Activated T-cell treated with anti-CD3 and anti-CD28 coated beads, Interleukin-2, amount 50 U/mL, for 1 hour (primary cell): ENCODE data around the gene RD3L.
"Not testable (repeated sequence)": the region's sequence is repeated elsewhere in the genome, so short reads cannot be mapped to it uniquely, and the experiment has no call there.

ENCODE experiments used
- DNase-seq: peaks from one replicate; pipeline ENCODE4 v3.0.0-alpha.2; 2020

RD3L gene

DNA sequence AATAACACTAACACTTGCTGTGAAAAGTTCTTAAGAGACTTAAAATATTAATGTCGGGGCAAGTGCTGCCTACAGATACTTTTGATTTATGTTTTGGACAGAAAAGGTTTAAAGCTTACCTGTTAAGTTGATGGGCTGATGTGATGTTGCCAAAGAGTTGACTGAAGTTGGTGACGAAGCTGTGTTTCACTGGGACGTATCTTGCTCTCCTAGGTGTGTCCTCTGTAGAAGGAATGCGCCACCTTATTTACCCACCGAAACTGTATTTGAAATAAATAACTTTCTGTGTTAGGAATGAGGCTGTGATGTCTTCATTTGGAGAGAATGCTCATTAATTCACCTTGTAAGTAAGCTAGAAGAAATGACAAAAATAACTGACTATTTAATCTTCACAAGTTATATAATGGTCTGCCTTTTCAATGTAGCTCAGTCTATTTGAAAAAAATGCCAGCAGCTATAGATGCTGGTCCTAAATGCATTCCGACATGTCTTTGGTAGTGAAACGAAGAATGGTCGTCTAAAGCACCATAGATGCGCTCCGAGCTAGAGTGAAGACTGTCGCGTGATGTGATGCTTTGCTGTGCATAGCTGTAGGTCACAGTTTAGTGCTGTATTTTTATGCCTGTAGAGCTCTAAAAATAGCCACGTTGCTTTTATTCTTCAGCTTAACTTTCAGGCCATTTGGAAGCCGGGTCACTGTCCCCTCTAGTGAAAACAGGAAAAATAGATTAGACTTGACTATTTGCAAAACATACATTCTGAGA lies at the start of gene RD3L:
Gene RD3L, minus strand, starts transcription at position 557 of the 764 bp plus-strand sequence. CDS start 834 bp downstream, outside the sequence.
- no peak for DNase-seq

DNA sequence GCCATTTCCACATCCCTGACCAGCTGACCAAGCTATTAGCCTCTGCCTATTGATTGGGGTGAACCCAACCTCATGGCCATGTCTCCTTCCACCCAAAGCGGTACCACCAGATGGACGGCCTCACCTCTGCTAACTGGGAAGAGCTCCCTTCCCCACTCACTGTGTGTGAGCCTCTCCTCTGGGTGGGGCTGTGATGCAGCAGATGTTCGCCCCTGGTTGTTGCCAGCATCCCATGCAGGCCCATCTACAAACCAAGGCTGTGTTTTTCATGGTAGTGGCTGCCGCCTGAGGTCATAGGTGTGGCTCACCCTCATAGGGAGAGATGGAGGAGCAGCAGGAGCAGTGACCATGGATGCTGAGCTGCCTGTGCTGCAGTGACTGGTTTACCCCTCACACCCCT lies 47.6 kb upstream of the RD3L start:
- no peak for DNase-seq

DNA sequence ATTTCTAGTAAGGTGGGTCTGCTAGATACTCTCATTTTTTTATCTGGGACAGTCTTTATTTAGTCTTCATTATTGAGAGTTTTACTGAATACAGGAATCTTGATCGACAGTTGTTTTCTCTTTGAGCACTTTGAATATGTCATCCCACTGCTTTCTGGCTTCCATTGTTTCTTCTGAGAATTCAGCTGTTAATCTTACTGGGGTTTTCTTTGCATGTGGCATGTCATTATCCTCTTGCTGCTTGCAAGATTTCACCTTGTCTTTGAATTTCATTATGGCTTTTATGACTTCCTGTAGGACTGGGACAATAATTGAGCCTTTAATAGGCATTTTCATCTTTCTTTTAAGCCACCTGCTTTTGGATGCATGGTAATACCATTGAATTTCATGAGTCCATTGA lies 46.7 kb upstream of the RD3L start:
- DNase-seq, result no peak

DNA sequence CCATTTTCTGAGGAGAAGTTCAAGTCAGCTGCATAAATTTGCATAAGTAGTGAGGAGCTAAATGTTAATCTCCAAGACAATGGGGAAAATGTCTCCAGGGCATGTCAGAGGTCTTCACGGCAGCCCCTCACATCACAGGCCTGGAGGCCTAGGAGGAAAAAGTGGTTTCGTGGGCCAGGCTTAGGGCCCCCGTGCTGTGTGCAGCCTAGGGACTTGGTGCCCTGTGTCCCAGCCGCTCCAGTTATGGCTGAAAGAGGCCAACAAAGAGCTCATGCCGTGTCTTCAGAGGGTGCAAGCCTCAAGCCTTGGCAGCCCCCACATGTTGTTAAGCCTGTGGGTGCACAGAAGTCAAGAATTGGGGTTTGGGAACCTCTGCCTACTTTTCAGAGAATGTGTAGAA lies 41.9 kb upstream of the RD3L start:
- no peak for DNase-seq

DNA sequence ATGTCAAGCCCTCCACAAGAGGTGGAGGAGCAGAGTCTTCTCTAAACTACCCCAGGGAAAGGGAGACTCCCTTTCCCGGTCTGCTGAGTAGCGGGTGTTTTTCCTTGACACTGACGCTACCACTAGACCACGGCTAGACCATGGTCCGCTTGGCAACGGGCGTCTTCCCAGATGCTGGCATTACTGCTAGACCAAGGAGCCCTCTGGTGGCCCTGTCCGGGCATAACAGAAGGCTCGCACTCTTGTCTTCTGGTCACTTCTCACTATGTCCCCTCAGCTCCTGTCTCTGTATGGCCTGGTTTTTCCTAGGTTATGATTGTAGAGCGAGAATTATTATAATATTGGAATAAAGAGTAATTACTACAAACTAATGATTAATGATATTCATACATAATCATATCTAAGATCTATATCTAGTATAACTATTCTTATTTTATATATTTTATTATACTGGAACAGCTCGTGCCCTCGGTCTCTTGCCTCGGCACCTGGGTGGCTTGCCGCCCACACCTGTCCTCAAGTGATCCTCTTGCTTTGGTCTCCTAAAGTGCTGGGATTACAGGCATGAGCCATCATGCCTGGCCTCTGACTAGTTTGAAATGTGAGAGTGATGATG lies 38.4 kb upstream of the RD3L start:
- DNase-seq, result not testable (repeated sequence)

DNA sequence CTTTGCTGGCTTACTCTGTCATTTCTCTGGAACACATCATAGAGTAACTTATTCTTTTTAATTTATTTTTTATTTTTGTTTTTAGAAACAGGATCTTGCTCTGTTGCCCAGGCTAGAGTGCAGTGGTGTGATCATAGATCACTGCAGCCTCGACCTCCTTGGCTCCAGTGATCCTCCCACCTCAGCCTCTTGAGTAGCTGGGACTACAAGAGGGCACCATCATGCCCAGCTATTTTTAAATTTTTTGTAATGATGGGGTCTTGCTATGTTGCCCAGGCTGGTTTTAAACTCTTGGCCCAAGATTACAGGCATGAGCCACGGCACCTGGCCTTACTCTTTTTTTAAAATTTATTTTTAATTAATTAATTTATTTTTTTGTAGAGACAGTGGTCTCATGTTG lies 32.2 kb upstream of the RD3L start:
- no peak for DNase-seq

DNA sequence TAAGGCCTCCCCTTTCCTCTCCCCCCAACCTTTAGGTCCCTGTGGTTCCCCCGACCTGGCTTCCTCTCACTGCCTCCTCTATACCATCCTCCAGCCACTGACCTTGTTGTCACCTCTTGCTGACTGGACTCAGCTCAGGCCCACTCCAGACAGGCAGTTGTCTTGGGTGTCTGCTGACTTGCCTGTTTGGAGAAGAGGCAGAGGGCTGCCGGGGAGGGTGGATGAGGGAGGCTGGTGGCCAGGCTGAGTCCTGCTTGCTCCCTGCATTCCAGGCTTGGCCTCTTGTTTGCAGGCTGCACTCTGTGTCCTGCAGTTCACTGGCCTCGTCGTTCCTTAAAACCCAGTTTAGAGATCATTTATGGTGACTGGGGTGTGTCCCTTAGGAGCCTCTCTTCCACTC lies 31.0 kb upstream of the RD3L start:
- no peak for DNase-seq

DNA sequence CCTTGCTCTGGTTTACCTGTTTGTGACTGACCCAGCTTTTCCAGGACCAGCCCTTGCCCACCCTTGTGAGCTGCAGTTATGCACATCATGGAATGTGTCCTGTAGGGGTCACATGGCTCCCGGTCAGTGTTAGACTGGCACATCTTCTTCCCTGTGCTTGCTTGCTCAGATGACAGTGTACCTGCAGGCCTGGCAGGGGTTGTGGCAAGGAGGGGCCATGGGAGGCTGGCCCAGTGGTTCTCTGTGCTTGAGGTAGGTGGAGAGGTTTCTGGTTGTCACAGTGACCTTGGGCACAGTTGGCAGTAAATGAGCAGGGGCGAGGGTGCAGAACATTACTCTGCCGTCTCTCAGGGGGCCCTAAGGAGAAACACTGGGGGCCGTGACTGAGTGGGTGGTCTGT lies 27.6 kb upstream of the RD3L start:
- DNase-seq, result no peak

DNA sequence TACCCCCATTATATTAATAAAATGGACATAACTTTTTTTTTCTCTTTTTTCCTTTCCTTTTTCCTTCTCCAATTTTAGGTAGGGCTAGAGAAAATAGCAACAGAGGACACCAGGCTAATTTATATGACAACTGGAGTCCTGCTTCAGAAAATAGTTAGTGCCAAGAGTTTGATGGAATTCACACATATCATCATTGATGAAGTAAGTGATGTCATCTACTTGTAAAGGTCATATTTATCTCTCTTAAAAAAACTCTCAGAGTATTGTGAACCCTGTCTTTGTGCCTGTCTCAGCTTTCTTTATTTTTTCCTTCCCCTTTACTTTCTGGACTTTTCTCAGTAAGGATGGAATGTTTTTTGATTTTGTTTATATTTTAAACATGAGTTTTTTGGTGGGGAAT lies 24.3 kb upstream of the RD3L start:
- DNase-seq, result no peak

DNA sequence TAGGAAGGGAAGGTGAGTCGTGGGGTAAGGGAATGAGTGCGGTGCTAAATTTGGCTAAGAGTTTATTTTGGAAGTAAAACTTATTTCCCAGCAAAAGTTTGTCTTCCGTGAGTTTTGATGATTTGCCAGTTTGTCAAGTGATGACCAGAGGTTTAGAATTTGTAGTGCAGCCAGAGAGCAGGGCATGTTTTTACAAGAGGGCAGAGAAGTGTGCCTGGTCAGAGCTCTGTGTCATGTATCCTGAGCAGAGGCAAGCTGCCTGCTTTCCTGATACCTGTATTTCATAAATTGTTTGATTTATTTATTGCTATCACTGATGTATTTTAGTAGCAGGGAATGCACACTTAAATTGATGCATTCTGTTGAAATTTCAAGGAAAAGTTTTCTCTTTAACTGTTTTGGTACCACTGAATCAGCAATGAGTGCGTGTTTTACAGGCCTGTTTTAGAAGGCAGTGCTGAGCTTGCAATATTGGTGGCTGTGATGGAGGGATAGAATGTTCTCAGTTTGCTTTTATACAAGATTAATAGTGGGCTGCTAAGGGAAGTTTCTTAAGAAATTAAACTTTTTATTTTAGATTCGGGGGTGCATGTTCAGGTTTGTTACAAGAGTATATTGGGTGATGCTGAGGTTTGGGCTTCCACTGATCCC lies 19.7 kb upstream of the RD3L start:
- DNase-seq, result no peak

DNA sequence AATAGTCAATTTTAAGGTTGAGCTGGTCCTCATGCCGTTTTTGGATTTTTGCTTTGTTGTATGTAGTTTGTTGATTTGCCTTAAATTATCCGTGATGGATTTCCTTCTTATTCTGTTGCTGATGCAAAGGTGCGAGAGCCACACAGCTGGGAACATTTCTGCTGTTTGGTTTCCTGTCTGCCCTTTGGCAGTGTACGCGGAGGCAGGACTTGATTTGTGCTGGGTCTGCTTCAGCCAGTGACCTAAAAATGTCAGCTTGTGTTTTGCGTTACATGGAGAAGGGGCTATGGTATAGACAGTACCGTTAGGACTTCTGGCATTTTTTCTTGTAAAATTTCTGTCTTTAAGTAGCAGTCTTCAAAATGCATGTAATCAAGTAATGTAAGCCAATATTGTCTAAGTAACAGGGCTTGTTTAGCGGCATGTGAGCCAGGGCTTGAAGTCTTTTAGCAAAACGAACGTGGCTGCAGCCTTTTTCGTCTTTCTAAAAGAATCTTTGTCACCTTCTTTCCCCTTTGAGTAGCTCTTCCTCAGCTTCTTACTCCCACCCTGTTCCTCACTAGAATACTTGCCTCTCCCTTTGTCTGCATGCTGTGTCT lies 18.2 kb upstream of the RD3L start:
- no peak for DNase-seq

DNA sequence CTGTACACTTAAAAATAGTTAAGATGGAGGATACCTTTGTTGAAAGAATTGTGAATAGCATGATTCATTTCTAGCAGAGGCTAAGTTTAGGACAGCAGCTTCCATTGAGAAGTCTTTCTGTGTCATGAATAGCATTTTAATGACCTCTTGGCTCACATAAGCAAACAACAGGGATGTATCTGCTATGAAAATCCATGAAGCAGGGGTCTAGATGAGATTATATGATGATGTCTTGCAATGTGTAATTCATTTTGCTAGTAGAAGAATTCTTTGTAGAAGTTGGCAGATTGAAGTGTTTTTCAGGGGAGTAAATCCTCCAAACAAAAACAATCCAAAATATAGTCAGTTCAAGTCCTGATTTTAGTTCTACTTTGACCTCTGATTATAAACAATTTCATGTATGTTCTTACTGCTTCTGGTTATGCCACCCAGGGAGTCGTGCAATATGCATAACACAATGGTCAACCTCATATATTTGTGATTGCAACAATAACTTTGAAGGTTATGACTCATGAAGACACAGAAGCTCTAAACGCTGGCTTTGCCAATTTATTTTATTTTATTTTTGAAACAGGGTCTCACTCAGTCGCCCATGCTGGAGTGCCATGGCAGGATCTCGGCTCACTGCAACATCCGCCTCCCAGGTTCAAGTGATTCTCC lies 6.9 kb upstream of the RD3L start:
- DNase-seq, result no peak

DNA sequence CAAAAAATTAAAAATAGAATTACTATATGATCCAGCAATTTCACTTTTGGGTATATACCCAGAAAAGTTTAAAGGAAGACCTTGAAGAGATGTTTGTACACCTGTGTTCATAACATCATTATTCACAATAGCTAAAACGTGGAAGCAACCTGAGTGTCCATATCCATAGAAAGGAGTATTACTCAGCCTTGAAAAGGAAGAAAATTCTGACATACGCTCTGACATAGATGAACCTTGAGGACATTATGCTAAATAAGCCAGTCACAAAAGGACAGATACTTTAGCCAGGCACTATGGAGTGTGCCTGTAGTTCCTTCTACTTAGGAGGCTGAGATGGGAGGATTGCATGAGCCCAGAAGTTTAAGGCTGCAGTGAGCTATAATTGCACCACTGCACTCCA lies 6.1 kb upstream of the RD3L start:
- no peak for DNase-seq

DNA sequence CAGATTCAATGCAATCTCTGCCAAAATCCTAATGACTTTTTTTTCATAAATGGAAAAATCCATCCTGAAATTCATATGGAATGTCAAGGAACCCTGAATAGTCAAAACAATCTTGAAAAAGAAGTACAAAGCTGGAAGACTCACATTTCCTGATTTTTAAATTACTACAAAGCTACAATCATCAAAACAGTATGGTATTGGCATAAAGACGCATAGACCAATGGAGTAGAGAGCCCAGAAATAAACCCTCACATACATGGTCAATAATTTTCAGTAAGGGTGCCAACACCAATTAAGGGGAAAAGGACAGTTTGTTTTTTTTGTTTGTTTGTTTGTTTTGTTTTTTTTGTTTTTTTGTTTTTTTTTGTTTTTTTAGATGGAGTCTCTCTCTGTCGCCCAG lies 4.6 kb upstream of the RD3L start:
- no peak for DNase-seq

DNA sequence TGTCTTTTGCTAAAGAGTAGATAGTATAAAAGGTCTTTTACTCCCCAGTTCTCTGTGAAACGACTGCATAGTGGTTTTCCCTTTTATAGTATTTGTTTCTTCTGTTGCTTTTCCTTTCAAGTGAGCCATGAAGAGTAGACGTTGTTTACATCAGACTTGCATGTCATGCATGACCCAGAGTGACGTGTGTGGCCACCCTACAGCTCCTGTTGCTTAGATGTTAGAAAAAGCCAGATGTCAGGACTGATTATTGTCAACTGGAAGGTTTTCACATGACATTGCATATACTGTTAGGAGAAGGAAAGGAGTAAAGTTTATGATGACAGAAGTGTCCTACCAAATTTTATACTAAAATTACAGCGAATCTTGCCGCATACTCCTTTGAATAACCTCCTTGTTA lies 1.3 kb upstream of the RD3L start:
- DNase-seq, result no peak

DNA sequence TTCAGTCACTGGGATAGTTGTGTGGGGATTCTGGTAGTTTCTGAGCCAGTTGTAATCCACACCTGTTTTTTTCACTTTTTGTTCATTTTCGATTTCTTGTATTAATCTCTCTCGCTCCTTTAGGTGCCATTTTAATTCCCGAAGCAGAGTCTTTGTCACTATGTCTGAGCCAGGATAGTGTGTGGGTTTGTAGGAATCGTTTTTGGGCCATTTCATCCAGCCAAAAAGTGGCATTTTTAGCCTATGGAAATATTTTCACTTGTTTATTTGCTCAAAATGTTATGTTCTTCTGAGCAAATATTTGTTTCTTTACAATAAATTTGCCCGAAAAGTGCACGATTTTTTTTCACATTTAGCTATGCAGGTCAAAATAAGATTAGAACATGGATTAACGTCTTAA lies 867 bp downstream of the RD3L start:
- no peak for DNase-seq

DNA sequence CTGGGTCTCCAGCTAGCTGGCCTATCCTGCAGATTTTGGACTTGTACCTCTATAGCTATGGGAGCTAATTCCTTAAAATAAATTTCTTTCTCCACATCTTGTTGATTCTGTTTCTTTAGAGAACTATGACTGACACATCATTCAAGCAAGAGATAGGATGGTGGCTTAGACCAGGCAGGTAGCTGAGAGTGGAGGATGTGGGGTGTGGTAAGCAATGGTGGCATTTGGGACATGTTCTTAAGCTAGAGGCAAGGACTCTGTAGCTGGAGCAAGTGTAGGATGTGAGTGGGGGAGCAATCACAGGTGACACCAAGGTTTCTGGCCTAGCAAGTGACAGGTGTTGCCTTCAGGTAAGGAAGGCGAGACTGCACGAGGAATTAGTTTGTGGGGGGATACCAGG lies 7.2 kb downstream of the RD3L start:
- DNase-seq, result no peak

DNA sequence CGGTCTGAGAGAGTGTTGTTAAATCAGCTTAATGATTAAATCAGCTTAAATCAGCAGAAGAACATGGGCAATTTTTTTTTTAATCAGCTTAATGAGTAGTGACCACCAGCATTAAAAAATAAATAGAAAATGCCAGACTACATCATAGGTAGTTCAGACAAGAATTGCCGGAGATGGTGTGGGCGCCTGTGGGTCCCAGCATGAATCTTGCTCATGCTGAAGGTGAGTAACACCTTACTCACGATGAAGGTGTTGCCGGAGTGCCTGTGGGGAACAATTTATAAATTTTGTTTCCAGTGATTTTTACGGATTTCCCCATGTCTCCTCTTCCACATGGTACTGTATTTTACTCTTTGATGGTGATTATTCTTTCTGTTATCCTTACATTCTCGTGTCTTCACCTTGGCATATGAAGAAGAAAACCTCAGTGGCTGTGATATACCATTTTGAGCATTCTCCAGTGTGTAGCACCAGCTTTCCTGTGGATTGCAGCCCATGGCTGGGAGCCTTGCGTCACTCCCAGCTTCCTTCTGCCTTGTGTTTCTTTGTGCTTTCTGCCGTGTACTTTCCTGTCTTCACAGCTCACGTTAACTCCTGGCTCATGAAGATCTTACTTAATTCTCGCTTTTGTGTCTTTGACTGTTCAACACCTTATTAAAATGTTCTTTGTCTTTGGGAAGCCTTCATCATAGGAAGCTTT lies 9.4 kb downstream of the RD3L start:
- no peak for DNase-seq

DNA sequence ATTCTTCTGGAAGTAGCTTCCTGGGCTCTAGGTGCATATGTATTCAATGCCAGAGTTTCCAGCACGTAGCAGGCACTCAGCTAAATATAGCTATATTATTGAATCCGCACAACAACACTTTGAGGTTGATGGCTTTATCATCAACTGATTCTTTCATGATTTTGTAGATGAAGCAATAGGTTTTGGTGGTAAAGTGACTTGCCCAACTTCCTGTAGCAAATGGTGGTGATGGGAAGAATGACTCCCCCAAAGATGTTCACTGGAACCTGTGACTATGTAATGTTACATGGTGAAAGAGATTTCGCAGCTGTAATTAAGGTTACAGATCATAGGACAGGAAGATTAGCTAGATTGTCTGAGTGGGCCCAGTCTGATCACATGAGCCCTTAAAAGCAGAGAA lies 10.9 kb downstream of the RD3L start:
- no peak for DNase-seq

DNA sequence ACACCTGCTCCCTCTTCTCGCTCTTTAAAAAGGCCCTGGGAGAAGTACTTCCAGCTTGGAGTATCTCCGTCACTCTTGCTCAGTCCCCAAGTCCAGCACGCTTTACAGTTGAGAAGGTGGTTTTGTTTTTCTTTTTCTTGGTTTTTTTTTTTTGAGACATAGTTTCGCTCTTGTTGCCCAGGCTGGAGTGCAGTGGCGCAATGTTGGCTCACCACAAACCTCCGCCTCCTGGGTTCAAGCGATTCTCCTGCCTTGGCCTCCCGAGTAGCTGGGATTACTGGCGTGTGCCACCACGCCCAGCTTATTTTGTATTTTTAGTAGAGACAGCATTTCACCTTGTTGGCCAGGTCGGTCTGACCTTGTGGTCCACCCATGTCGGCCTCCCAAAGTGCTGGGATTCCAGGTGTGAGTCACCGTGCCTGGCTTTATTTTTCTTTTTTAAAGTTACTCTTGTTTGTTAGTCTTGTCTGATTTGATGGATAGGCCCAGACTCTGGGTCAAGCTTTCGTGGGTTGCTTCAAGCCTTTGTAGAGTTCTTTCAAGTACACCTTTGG lies 12.2 kb downstream of the RD3L start:
- DNase-seq, result no peak

DNA sequence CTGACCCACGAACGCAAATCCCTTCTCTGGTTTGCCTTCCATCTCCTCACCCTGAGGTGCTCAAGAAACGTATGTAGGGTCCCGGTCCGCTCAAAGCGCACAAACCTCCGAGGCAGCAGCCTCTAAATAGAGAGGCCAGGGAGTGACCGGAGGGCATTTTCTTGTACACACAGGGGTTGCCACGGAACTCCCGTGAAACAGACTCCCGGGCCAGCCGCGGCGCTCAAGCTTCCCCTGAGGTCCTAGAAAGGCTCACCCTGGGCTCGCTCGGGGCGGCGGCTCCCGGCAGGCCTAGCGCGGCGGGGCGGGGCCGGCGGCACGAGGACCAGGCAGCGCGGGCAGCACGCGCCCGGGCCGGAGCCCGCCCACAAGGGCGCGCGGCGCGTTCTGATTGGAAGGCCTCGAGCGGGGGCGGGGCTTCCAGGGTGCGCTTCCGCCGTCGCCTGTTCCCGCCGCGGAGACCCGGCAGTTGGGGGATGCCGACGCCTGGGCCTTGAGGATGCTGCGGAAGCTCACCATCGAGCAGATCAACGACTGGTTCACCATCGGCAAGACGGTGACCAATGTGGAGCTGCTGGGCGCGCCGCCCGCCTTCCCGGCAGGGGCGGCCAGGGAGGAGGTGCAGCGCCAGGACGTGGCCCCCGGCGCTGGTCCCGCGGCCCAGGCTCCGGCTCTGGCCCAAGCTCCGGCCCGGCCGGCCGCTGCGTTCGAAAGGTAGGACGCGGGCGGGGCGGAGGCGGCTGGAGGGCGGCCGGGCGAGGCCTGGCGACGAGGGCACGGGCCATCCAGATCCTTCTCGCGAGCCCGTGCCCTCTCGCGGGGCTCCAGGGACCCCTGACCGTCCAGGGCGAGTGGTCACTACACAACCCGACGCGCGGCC lies 14.1 kb downstream of the RD3L start, which contains the start of gene TDRD9:
Gene TDRD9, plus strand, starts transcription at position 446 of the 880 bp plus-strand sequence. Its CDS starts 54 bp downstream, at position 500.
- DNase-seq, result no peak
